WTC11 (cell line): ENCODE data around the gene NFYB.

Source experiments
- CTCF ChIP-seq: fragments of 200-600 bp; IDR thresholded peaks from 2 replicates; pipeline ENCODE4 v1.8.0; 2022; ENCODE audit warnings: antibody characterized with exemption
- GABPB1 ChIP-seq: sonication (generic); formaldehyde crosslinking; IDR thresholded peaks from 2 replicates; pipeline ENCODE4 v1.8.1; 2023; ENCODE audit warnings: mild to moderate bottlenecking, missing genetic modification reagents
- MAX ChIP-seq: sonication (generic); formaldehyde crosslinking; IDR thresholded peaks from 2 replicates; pipeline ENCODE4 v1.8.0; 2022; ENCODE audit warnings: mild to moderate bottlenecking, missing genetic modification reagents
- PREB ChIP-seq: sonication (generic); formaldehyde crosslinking; IDR thresholded peaks from 2 replicates; pipeline ENCODE4 v1.8.1; 2022; ENCODE audit warnings: mild to moderate bottlenecking, missing genetic modification reagents, moderate library complexity, borderline replicate concordance
- SMAD4 ChIP-seq: sonication (generic); formaldehyde crosslinking; IDR thresholded peaks from 2 replicates; pipeline ENCODE4 v1.8.0; 2022; ENCODE audit warnings: mild to moderate bottlenecking, missing genetic modification reagents
- ZNF138 ChIP-seq: sonication (generic); formaldehyde crosslinking; conservative IDR thresholded peaks from 2 replicates; pipeline ENCODE4 v1.8.1; 2022; ENCODE audit warnings: mild to moderate bottlenecking, moderate library complexity, missing genetic modification reagents
- ZNF512 ChIP-seq: sonication (generic); formaldehyde crosslinking; IDR thresholded peaks from 2 replicates; pipeline ENCODE4 v1.8.1; 2022; ENCODE audit warnings: missing genetic modification reagents, borderline replicate concordance
- ZSCAN18 ChIP-seq: fragments of 250-450 bp; sonication (Bioruptor Pico); IDR thresholded peaks from 2 replicates; pipeline ENCODE4 v2.1.2; 2022; ENCODE audit warnings: mild to moderate bottlenecking, moderate library complexity

- TF ChIP-seq PREB (no peak), CTCF (no peak), ZNF512 (no peak), GABPB1 (CRISPR knock-in tag) (no peak), ZSCAN18 (CRISPR knock-in tag) (no peak), MAX (CRISPR knock-in tag) (no peak), ZNF138 (no peak), SMAD4 (CRISPR knock-in tag) (no peak)
These were observed 16.3 kb upstream of the NFYB start for GRCh38 chr12:104154286-104154685.
